GM18951 (cell line): ENCODE measurements around the gene VIM.

Experiments used
- POLR2A ChIP-seq: IDR thresholded peaks from 4 replicates; pipeline ENCODE4 v1.6.1; 2011; ENCODE audit warnings: mild to moderate bottlenecking; ENCODE audit not compliant: insufficient read length, insufficient read depth; ENCODE audit errors: extremely low read depth
- in situ Hi-C: fragments of 300-500 bp; cut with MboI; formaldehyde crosslinking; loops from one replicate; pipeline ENCODE4 v1.12.0; 2022; ENCODE audit warnings: low sequenced_read_pairs, mixed read lengths, inconsistent platforms; ENCODE audit not compliant: unreplicated experiment

VIM gene

DNA sequence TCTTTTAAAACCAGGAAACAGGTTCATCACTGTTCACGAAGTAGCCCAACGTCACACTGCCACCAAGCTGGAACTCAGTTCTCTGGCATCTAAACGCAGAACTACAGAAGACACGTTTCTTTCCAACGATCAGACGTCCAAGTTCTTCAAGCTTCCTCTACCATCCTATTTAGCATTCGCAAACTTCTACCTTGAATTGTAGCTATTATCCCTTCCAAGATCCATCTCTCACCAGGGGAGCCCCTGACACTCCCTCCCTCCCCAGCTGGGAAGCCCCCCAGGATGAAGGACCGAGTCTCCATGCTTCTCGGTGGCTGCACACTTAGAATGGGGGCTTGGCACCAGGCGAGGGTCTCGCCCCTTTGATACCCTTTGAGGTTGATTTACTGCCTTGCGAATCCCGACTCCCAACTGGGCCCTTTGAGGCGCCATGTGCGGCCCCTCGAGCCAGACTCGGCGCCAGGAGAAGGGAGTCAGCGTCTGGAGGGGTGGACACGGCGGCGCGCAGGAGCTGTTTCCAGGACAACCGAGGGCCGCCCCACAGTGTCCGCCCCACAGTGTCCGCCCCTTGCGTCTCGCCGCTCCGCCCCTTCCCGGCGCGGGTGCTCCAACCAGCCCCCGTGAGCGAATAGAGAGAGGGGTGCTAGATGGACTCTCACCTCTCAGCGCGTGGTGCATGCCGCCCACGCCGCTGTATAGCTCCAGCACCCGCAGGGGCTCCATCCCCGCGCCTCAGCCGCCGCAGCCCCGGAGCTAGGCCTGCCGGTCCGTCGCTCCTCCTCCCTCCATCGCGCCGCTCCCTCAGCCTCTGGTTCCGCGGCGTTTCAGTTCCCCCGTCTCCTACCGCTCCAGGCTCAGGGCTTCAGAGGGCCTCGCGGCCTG is 26.9 kb upstream of the VIM start, which contains the start of gene TRDMT1:
Gene TRDMT1 (minus strand): TSS at position 761 of the 882 bp plus-strand sequence. CDS start 38 bp downstream, at position 723.
- peak; percentile 67 for TF ChIP-seq POLR2A
- in situ Hi-C loops = no loop called here

DNA sequence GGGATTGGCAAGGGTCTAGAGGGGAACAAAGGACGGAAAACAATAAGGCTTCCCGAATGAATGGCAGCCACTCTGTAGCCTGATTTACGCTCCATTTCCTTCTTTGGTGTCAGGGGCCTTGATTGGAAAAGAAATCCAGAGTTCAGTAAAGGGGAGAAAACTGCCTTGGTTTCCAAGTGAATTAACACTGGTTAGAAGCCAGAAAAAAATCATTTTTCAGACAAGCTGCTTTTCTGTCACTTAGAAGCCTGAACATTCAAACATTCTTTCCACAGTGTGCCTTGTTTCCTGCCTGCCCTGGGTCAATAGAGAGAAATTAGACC is 26.3 kb upstream of the VIM start:
- in situ Hi-C loops = no loop called here

GRCh38 chr10:17202506-17202905 is 25.5 kb upstream of the VIM start:
- in situ Hi-C loops = no loop called here
- no peak for TF ChIP-seq POLR2A

More for the DNA sequence above, 26.3 kb upstream of the VIM start:
- TF ChIP-seq POLR2A = no peak

- in situ Hi-C loops = no loop called here
Measured at GRCh38 chr10:17202999-17203398, 25.0 kb upstream of the VIM start.

DNA sequence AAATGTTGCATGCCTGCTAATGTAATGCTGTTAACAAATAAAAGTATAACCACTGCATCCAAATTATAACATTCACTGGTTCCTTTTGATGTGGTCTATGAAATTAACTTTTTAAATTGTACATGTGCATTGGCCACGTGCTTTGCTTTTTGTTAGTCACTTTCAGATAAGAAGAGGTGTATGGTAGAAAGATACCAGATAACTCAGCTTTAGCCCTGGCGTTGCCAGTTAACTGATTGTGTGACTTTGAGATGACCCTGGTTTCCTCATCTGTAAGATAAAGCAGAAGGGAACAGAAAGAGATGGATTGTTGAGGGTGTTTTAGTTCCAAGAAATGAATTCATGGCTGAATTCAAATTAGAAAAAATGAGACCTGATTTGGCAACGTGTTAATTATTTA is 24.6 kb upstream of the VIM start:
- no peak for TF ChIP-seq POLR2A
- in situ Hi-C loops = no loop called here

More at GRCh38 chr10:17202999-17203398, 25.0 kb upstream of the VIM start:
- no peak for TF ChIP-seq POLR2A

DNA sequence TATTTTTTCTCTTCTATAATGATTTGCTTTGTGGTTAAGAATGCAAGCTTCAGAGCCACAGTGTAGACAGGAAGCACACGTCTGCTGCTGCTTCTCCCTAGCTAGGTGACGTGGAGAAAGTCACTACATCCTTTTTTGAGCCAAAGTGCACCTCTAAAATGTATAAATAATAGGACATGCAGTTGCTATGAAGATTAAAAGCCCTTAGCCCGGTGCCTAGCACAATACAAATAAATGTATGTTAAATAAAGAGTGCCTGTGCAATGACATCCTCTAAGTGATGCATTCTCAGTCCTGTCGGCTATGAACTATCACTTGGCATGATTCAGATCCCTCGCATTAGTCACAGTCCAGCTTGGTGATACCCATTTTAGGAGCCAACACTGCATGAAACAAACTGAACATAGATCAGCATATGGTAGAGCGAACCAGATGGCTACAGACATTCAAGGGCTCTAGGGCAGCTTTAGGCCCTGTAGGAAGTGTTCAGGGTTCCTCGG is 21.8 kb upstream of the VIM start:
- in situ Hi-C loops = no loop called here
- TF ChIP-seq POLR2A = no peak

- no peak for TF ChIP-seq POLR2A
- in situ Hi-C loops = no loop called here
Measured at GRCh38 chr10:17208476-17208875, 19.6 kb upstream of the VIM start.

GRCh38 chr10:17209302-17209701 is 18.7 kb upstream of the VIM start:
- in situ Hi-C loops = no loop called here
- TF ChIP-seq POLR2A = no peak

DNA sequence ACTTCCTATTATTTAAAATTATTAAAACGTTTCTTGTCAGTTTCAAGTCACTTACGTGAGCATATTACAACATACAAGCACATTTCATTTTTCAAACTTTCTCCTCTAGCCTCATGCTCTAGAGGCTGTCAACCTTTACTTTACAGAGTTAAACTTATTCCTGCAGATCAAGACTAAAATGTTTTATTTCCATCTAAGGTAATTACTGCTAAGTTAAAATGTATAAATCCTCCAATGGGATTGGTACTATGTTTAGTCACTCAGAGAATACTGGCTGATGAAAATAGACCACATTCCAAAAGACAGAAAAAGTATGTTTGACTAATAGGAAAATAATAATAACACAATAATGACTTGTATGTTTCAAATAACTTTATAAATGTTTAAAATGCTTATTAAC is 18.2 kb upstream of the VIM start:
- TF ChIP-seq POLR2A = no peak
- in situ Hi-C loops = no loop called here

GRCh38 chr10:17210361-17210760 is 17.7 kb upstream of the VIM start:
- no peak for TF ChIP-seq POLR2A
- in situ Hi-C loops = no loop called here

DNA sequence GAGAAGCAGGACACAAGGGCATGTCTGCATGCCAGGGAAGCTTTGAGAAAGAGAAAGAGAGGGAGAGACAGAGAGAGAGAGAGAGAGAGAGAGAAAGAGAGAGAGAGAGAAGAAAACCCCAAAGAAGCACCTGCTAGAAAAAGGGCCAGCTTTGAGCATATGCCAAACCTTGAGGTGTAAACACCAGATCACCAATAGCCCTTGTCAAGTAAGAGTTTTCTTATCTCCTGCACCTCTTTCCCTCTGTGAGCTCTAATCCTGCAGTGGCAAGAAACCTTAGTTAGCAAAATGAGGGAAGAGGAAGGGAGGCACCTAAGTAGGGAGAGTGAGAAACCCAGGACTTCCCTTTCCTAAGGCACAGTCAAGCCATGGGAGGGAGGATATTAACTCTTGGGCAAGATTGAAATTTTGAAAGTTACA is 15.2 kb upstream of the VIM start:
- in situ Hi-C loops = no loop called here
- TF ChIP-seq POLR2A = no peak

DNA sequence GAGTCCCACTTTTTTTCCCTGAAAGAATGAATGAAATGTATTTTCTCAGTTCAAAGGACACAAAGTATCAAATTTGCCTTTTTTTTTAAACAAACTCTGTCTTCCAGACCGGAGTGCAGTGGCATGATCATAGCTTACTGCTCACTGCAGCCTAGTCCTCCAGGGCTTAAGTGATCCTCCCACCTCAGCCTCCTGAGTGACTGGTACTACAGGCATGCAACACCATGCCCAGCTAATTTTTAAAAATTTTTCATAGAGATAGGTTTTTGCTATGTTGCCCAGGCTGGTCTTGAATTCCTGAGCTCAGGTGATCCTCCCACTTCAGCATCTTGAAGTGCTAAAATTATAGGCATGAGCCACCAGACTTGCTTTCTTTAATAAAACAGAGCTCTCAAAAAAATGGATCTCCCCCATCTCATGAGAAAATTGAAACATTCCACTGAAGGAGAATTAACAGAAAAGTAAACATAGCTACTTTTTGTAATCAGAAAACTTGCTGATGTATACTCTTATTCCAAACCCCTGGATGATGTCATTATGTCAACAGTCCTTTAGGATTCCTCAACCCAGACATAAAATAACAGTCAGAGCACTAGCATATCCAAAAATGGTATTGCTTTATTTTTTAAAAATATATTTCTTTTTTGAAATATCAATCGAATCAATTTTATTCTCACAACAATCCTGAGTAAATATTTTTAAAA is 14.2 kb upstream of the VIM start:
- TF ChIP-seq POLR2A = no peak
- in situ Hi-C loops = no loop called here

- in situ Hi-C loops = no loop called here
Measured at GRCh38 chr10:17214526-17214925, 13.5 kb upstream of the VIM start.

More at GRCh38 chr10:17214526-17214925, 13.5 kb upstream of the VIM start:
- TF ChIP-seq POLR2A = no peak
